ENCODE data around the gene TRAF7. TPM values are rescaled to one million over a fixed set of nuclear protein-coding genes. Genes with fewer than 3 reads are reported as not detected.
A peak's percentile ranks its signal among the peaks of the same experiment; 100 is the strongest.

TRAF7 gene
- total and polyA plus RNA-seq, 2 of the 13 experiments (the other 11 are each of a cell fraction or from before 2014, with no cell fraction given), result 47.9 to 65.6 TPM

DNA sequence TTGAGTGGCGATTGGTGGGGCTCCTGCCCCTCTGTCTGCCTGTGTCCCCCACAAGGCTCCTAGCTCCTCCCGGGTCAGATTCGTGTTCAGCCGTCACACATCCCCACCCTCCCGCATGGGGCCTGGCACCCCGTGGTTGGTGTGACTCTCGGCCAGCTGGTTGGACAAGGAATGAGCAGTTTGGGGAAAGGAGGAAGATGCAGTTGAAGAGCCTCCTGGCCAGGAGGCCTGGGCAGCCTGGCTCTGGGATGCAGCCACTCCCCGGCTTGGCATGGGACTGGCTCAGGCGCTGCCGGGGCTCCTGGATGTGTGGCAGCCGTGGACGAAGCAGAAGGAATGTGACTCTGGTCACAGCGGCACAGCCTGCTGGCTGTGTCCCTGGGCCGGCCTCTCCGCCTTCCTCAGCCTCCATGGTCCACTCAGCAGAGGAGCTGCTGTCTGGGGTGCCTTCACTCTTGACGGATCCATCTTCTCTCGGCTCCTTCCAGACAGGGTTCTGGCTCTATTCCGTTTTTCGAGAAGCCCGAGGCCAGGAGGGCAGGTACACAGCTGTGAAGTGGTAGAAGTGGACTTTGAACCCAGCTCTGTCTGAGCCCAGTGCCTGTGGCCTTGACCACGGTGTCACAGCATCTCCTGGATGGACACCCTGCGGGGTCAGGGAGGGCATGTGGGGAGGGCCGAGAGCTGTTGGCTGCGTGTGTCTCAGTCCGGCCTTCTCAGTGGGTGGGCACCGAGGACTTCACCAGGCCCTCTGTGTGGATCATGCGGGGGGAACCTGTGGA lies 2.1 kb downstream of the TRAF7 start (continued):
- TF ChIP-seq, protein P1, sequence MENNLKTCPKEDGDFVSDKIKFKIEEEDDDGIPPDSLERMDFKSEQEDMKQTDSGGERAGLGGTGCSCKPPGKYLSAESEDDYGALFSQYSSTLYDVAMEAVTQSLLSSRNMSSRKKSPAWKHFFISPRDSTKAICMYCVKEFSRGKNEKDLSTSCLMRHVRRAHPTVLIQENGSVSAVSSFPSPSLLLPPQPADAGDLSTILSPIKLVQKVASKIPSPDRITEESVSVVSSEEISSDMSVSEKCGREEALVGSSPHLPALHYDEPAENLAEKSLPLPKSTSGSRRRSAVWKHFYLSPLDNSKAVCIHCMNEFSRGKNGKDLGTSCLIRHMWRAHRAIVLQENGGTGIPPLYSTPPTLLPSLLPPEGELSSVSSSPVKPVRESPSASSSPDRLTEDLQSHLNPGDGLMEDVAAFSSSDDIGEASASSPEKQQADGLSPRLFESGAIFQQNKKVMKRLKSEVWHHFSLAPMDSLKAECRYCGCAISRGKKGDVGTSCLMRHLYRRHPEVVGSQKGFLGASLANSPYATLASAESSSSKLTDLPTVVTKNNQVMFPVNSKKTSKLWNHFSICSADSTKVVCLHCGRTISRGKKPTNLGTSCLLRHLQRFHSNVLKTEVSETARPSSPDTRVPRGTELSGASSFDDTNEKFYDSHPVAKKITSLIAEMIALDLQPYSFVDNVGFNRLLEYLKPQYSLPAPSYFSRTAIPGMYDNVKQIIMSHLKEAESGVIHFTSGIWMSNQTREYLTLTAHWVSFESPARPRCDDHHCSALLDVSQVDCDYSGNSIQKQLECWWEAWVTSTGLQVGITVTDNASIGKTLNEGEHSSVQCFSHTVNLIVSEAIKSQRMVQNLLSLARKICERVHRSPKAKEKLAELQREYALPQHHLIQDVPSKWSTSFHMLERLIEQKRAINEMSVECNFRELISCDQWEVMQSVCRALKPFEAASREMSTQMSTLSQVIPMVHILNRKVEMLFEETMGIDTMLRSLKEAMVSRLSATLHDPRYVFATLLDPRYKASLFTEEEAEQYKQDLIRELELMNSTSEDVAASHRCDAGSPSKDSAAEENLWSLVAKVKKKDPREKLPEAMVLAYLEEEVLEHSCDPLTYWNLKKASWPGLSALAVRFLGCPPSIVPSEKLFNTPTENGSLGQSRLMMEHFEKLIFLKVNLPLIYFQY (CRISPR knock-in tag; IDR thresholded peaks at IDR 0.05; ENCODE audit: borderline replicate concordance), result peak; percentile 78; the same call in 1 of the 2 replicates
- TF ChIP-seq GTF3A (CRISPR knock-in tag; conservative IDR thresholded peaks at IDR 0.05) (no peak), SOX13 (IDR thresholded peaks at IDR 0.05) (0 out of 2 replicates have a peak, but pooled peaks have one; percentile 34), SOX13 (CRISPR knock-in tag; conservative IDR thresholded peaks at IDR 0.05 in 1 of 2, IDR thresholded peaks at IDR 0.05 in 1 of 2) (peak in 1 of 2 experiments; percentile 81; a peak in 2 of 4 replicates), ZNF430 (CRISPR knock-in tag; IDR thresholded peaks at IDR 0.05) (peak; percentile 71), ZFX (CRISPR knock-in tag; IDR thresholded peaks at IDR 0.05; ENCODE audit: low read depth) (peak; percentile 80), ZNF776 (CRISPR knock-in tag; IDR thresholded peaks at IDR 0.05) (peak; percentile 58; the same call in 1 of the 2 replicates), AGO2 (optimal IDR thresholded peaks at IDR 0.05; ENCODE audit: low read depth, low read length) (peak; percentile 68), ZNF816 (CRISPR knock-in tag; IDR thresholded peaks at IDR 0.05; ENCODE audit: borderline replicate concordance) (no peak), ZNF350 (CRISPR knock-in tag; IDR thresholded peaks at IDR 0.05; ENCODE audit: borderline replicate concordance, low read depth) (peak; percentile 55; the same call in 1 of the 2 replicates), JARID2 (CRISPR knock-in tag; IDR thresholded peaks at IDR 0.05; ENCODE audit: insufficient replicate concordance) (no peak)
- TF ChIP-seq, protein P2, sequence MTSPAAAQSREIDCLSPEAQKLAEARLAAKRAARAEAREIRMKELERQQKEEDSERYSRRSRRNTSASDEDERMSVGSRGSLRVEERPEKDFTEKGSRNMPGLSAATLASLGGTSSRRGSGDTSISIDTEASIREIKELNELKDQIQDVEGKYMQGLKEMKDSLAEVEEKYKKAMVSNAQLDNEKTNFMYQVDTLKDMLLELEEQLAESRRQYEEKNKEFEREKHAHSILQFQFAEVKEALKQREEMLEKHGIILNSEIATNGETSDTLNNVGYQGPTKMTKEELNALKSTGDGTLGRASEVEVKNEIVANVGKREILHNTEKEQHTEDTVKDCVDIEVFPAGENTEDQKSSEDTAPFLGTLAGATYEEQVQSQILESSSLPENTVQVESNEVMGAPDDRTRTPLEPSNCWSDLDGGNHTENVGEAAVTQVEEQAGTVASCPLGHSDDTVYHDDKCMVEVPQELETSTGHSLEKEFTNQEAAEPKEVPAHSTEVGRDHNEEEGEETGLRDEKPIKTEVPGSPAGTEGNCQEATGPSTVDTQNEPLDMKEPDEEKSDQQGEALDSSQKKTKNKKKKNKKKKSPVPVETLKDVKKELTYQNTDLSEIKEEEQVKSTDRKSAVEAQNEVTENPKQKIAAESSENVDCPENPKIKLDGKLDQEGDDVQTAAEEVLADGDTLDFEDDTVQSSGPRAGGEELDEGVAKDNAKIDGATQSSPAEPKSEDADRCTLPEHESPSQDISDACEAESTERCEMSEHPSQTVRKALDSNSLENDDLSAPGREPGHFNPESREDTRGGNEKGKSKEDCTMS (CRISPR knock-in tag; conservative IDR thresholded peaks at IDR 0.05), result no peak
- TF ChIP-seq, protein P3, sequence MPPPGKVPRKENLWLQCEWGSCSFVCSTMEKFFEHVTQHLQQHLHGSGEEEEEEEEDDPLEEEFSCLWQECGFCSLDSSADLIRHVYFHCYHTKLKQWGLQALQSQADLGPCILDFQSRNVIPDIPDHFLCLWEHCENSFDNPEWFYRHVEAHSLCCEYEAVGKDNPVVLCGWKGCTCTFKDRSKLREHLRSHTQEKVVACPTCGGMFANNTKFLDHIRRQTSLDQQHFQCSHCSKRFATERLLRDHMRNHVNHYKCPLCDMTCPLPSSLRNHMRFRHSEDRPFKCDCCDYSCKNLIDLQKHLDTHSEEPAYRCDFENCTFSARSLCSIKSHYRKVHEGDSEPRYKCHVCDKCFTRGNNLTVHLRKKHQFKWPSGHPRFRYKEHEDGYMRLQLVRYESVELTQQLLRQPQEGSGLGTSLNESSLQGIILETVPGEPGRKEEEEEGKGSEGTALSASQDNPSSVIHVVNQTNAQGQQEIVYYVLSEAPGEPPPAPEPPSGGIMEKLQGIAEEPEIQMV (CRISPR knock-in tag; IDR thresholded peaks at IDR 0.05; ENCODE audit: low read depth), result peak; percentile 31; the same call in 1 of the 2 replicates
- TF ChIP-seq, protein P4, sequence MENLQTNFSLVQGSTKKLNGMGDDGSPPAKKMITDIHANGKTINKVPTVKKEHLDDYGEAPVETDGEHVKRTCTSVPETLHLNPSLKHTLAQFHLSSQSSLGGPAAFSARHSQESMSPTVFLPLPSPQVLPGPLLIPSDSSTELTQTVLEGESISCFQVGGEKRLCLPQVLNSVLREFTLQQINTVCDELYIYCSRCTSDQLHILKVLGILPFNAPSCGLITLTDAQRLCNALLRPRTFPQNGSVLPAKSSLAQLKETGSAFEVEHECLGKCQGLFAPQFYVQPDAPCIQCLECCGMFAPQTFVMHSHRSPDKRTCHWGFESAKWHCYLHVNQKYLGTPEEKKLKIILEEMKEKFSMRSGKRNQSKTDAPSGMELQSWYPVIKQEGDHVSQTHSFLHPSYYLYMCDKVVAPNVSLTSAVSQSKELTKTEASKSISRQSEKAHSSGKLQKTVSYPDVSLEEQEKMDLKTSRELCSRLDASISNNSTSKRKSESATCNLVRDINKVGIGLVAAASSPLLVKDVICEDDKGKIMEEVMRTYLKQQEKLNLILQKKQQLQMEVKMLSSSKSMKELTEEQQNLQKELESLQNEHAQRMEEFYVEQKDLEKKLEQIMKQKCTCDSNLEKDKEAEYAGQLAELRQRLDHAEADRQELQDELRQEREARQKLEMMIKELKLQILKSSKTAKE (CRISPR knock-in tag; IDR thresholded peaks at IDR 0.05; ENCODE audit: borderline replicate concordance), result peak; percentile 98
